Esophagus squamous epithelium (tissue), 4 donors: Measurements from ENCODE around the gene KLC1.

Experiments
- POLR2A ChIP-seq, 4 donors: fragments of 450-650 bp; IDR thresholded peaks; one replicate each; pipeline ENCODE4 v1.6.1; 2017; ENCODE audit warnings: antibody characterized with exemption in 4 of 4, mild to moderate bottlenecking in 4 of 4, moderate library complexity in 3 of 4
- TF ChIP-seq, protein P1 (sequence below), 6 experiments: fragments of 450-650 bp in 4 of 6; fragments of 200-600 bp in 2 of 6; sonication (generic) in 2 of 6; IDR thresholded peaks; one replicate each; pipeline ENCODE4 v1.5.1; 2016 to 2019; ENCODE audit warnings: antibody characterized with exemption in 6 of 6, mild to moderate bottlenecking in 4 of 6, moderate library complexity in 4 of 6

DNA sequence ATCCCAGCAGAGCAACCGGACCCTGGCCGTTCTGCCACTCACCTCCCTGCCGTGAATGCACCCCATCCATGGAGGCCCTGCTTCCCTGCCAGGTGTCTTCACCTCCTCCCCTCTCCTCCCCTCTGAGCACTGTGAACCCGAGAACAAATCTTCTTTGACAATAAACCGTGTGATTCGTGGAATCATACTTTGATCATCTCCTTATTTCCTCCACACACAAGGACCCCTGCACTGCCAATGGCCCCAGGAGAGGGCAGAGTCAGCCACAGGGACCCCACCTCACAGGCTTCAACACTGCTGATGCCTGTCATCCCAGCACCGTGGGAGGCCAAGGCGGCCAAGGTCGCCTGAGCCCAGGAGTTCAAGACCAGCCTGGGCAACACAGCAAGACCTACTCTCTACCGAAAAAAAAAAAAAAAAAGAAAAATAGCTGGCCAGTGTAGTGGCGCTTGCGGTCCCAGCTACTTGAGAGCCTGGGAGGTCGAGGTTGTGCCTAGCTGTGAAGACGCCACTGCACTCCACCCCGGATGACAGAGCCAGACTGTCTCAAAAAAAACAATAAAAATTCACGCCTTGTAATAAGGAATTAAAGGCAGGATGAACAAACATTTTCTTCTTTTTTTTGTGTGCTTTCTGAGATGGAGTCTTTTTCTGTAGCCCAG is 85.2 kb downstream of the KLC1 start:
- TF ChIP-seq, protein P1, sequence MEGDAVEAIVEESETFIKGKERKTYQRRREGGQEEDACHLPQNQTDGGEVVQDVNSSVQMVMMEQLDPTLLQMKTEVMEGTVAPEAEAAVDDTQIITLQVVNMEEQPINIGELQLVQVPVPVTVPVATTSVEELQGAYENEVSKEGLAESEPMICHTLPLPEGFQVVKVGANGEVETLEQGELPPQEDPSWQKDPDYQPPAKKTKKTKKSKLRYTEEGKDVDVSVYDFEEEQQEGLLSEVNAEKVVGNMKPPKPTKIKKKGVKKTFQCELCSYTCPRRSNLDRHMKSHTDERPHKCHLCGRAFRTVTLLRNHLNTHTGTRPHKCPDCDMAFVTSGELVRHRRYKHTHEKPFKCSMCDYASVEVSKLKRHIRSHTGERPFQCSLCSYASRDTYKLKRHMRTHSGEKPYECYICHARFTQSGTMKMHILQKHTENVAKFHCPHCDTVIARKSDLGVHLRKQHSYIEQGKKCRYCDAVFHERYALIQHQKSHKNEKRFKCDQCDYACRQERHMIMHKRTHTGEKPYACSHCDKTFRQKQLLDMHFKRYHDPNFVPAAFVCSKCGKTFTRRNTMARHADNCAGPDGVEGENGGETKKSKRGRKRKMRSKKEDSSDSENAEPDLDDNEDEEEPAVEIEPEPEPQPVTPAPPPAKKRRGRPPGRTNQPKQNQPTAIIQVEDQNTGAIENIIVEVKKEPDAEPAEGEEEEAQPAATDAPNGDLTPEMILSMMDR (IDR thresholded peaks at IDR 0.05), result no peak
- no peak for TF ChIP-seq POLR2A (IDR thresholded peaks at IDR 0.05)
